ENCODE data around the gene NCOA3. TPM values are rescaled to one million over a fixed set of nuclear protein-coding genes. Genes with fewer than 3 reads are reported as not detected.

The NCOA3 gene
- total and polyA plus RNA-seq, 7 donors, result 4.8 to 51.0 (median 22.8) TPM

DNA sequence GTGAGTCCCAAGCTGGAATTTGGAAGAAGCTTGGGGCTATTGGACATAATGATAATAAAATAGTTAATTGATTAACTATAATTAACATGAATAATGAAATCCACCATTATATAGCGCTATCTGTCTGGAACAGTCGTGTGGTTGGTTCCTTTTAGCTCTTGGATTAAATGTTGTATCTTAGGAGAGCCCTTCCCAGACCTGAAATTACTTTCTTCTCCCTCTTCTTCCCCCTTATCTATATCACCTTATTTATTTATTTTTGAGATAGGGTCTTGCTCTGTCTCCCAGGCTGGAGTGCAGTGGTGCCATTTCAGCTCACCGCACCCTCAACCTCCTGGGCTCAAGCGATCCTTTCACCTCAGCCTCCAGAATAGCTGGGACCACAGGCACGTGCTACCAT, 64.6 kb downstream of the NCOA3 start:
- no peak for TF ChIP-seq EP300 (IDR thresholded peaks at IDR 0.05)
- no peak for TF ChIP-seq POLR2A (IDR thresholded peaks at IDR 0.05)
- no peak for TF ChIP-seq POLR2AphosphoS5 (IDR thresholded peaks at IDR 0.05)
- TF ChIP-seq, protein P1, sequence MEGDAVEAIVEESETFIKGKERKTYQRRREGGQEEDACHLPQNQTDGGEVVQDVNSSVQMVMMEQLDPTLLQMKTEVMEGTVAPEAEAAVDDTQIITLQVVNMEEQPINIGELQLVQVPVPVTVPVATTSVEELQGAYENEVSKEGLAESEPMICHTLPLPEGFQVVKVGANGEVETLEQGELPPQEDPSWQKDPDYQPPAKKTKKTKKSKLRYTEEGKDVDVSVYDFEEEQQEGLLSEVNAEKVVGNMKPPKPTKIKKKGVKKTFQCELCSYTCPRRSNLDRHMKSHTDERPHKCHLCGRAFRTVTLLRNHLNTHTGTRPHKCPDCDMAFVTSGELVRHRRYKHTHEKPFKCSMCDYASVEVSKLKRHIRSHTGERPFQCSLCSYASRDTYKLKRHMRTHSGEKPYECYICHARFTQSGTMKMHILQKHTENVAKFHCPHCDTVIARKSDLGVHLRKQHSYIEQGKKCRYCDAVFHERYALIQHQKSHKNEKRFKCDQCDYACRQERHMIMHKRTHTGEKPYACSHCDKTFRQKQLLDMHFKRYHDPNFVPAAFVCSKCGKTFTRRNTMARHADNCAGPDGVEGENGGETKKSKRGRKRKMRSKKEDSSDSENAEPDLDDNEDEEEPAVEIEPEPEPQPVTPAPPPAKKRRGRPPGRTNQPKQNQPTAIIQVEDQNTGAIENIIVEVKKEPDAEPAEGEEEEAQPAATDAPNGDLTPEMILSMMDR (IDR thresholded peaks at IDR 0.05), result no peak
- Histone ChIP-seq H3K9me3 (peaks cover 0 to 3% (median 1%) of the 10 kb centered on the region in 4 donors), H3K27ac (no peak overlapping the region), H3K4me3 (no peak overlapping the region), H3K4me1 (peaks cover 0 to 54% (median 44%) of the 10 kb centered on the region in 4 donors), H3K36me3 (no peaks in the 10 kb centered on the region), H3K27me3 (no peaks in the 10 kb centered on the region)
- DNase-seq, result no peak
- intact Hi-C loops (cut with DNase I), result loop anchor here (5.0 kb wide), 1 partner anchor 549 kb away; no protein-coding TSS in a partner anchor
- WGBS, 2 donors, result 97% methylated on average over 5 of the region's 5 CpGs

- no peak overlapping the region for H3K4me3 ChIP-seq
- H3K9me3 ChIP-seq, result peaks cover 0 to 9% (median 2%) of the 10 kb centered on the region in 4 donors
- peaks cover 0 to 7% (median 0%) of the 10 kb centered on the region in 4 donors for H3K36me3 ChIP-seq
- peak; percentile 72 for DNase-seq
- TF ChIP-seq POLR2AphosphoS5 (IDR thresholded peaks at IDR 0.05) (peak; percentile 84 to 98 (median 96)), EP300 (IDR thresholded peaks at IDR 0.05) (peak in 2 of 4 donors; percentile 60 to 75), POLR2A (IDR thresholded peaks at IDR 0.05) (no peak)
- TF ChIP-seq, protein P1 (IDR thresholded peaks at IDR 0.05), result no peak
- H3K27me3 ChIP-seq, result no peaks in the 10 kb centered on the region
- peaks cover 0 to 46% (median 35%) of the 10 kb centered on the region in 4 donors for H3K4me1 ChIP-seq
- peak overlapping the region; percentile 57 to 82 (median 76) for H3K27ac ChIP-seq
- 7 to 41% methylated on average over 2 of the region's 2 CpGs for WGBS, 2 donors
- intact Hi-C loops (cut with DNase I), result loop anchor here (5.0 kb wide), 1 partner anchor 551 kb away; no protein-coding TSS in a partner anchor
These were observed 66.3 kb downstream of the NCOA3 start for GRCh38 chr20:47568019-47568418.

DNA sequence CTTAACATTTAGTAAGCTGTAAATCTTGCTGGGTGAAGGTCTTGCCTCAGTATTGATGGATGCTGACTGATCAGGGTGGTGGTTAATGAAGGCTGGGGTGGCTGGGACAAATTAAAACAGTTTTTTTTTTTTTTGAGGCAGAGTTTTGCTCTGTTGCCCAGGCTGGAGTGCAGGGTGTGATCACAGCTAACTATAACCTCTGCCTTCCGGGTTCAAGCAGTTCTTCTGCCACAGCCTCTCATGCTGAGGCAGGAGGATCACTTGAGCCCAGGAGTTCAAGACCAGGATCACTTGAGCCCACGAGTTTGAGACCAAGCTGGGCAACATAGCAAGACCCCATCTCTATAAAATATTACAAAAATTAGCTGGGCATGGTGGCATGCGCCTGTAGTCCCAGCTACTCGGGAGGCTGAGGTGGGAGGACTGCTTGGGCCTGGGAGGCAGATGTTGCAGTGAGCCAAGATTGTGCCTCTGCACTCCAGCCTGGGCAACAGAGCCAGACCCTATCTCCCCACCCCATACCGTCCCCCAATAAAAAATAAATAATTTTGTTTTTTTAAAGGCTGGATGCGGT, 67.2 kb downstream of the NCOA3 start:
- 86 to 93% methylated on average over 6 of the region's 6 CpGs for WGBS, 2 donors
- intact Hi-C loops (cut with DNase I), result loop anchor here (5.0 kb wide), 1 partner anchor 552 kb away; no protein-coding TSS in a partner anchor
- H3K4me1 ChIP-seq, result peaks cover 0 to 52% (median 39%) of the 10 kb centered on the region in 4 donors
- no peak for TF ChIP-seq EP300 (IDR thresholded peaks at IDR 0.05)
- no peak for TF ChIP-seq POLR2A (IDR thresholded peaks at IDR 0.05)
- no peak for TF ChIP-seq POLR2AphosphoS5 (IDR thresholded peaks at IDR 0.05)
- TF ChIP-seq, protein P1 (IDR thresholded peaks at IDR 0.05), result no peak
- H3K27me3 ChIP-seq, result no peaks in the 10 kb centered on the region
- H3K4me3 ChIP-seq, result no peak overlapping the region
- peaks cover 0 to 7% (median 0%) of the 10 kb centered on the region in 4 donors for H3K36me3 ChIP-seq
- no peak for DNase-seq
- peak overlapping the region in 3 of 4 donors; percentile 75 to 82 (median 78) for H3K27ac ChIP-seq
- peaks cover 0 to 9% (median 2%) of the 10 kb centered on the region in 4 donors for H3K9me3 ChIP-seq

DNA sequence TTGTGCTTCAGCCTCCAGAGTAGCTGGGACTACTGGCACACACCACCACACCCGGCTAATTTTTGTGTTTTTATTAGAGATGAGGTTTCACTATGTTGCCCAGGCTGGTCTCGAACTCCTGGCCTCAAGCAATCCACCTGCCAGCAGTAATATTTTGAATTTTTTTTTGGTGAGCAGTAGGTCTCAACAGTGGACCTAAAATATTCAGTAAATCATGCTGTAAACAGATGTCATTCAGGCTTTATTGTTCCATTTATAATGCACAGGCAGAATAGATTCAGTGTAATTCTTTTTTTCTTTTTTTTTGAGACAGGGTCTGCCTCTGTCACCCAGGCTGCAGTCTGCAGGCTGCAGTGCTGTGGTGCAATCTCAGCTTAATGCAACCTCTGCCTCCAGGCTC, 69.7 kb downstream of the NCOA3 start:
- Histone ChIP-seq H3K4me3 (no peak overlapping the region), H3K4me1 (peaks cover 0 to 59% (median 43%) of the 10 kb centered on the region in 4 donors), H3K27me3 (no peaks in the 10 kb centered on the region), H3K9me3 (peaks cover 0 to 9% (median 2%) of the 10 kb centered on the region in 4 donors), H3K36me3 (peaks cover 0 to 7% (median 0%) of the 10 kb centered on the region in 4 donors), H3K27ac (no peak overlapping the region)
- WGBS, 2 donors, result 94 to 95% methylated on average over 2 of the region's 2 CpGs
- intact Hi-C loops (cut with DNase I), result no loop called here
- DNase-seq, result no peak
- TF ChIP-seq POLR2AphosphoS5 (IDR thresholded peaks at IDR 0.05) (no peak), POLR2A (IDR thresholded peaks at IDR 0.05) (no peak), EP300 (IDR thresholded peaks at IDR 0.05) (no peak)
- TF ChIP-seq, protein P1 (IDR thresholded peaks at IDR 0.05), result no peak
